PC-3 (cell line): Measurements from ENCODE around the gene RNF125. TPM values are rescaled to one million over a fixed set of nuclear protein-coding genes. Genes with fewer than 3 reads are reported as not detected.

ENCODE experiments used
- ATAC-seq: fragments of 200-7000 bp; cut with Tn5 transposase; 2 replicates; pipeline ENCODE4 v1.9.1; 2020; ENCODE audit warnings: mild to moderate bottlenecking, moderate library complexity
- BruUV-seq: library from RNA; stranded (reverse); fragments of 400-500 nt; replicated peaks from 2 replicates; lab custom pipeline; 2021; lab: Mats Ljungman, UMichigan
- CTCF ChIA-PET: fragments of 300-600 bp; sonication (Branson Sonifier 250); formaldehyde crosslinking; loops from one replicate; lab custom pipeline; 2022; ENCODE audit warnings: antibody characterized with exemption; lab: Charles Lee
- POLR2A ChIA-PET: fragments of 300-600 bp; sonication (Branson Sonifier 250); formaldehyde crosslinking; loops from one replicate; lab custom pipeline; 2022; ENCODE audit warnings: antibody characterized with exemption; ENCODE audit not compliant: unreplicated experiment; lab: Charles Lee
- DNase-seq: peaks from one replicate; pipeline ENCODE4 v3.0.0-alpha.2; 2015
- H2AFZ ChIP-seq: fragments of 300-600 bp; sonication (generic); 2 replicates; pipeline ENCODE4 v1.6.0; 2016; ENCODE audit warnings: antibody characterized with exemption, low read length
- H3F3A ChIP-seq: fragments of 300-600 bp; sonication (generic); one replicate; pipeline ENCODE4 v1.6.0; 2017; ENCODE audit warnings: antibody characterized with exemption, low read length, control low read depth, mild to moderate bottlenecking; ENCODE audit not compliant: unreplicated experiment
- H3K27ac ChIP-seq: fragments of 300-600 bp; sonication (generic); 2 replicates; pipeline ENCODE4 v1.5.1; 2016; ENCODE audit warnings: mild to moderate bottlenecking, low read length
- H3K27me3 ChIP-seq: fragments of 300-600 bp; sonication (generic); 2 replicates; pipeline ENCODE4 v1.6.1; 2016; ENCODE audit warnings: low read length, mixed read lengths
- H3K36me3 ChIP-seq: fragments of 300-600 bp; sonication (generic); 2 replicates; pipeline ENCODE4 v1.6.1; 2016; ENCODE audit warnings: low read depth, mixed run types, low read length, mixed read lengths
- H3K4me1 ChIP-seq: fragments of 300-600 bp; sonication (generic); 2 replicates; pipeline ENCODE4 v1.5.1; 2016; ENCODE audit warnings: low read length; ENCODE audit not compliant: insufficient read depth
- H3K4me2 ChIP-seq: fragments of 300-600 bp; sonication (generic); 2 replicates; pipeline ENCODE4 v1.6.0; 2016; ENCODE audit warnings: low read length
- H3K4me3 ChIP-seq: fragments of 300-600 bp; sonication (generic); 2 replicates; pipeline ENCODE4 v1.5.1; 2016; ENCODE audit warnings: mild to moderate bottlenecking, low read length, mixed read lengths
- H3K79me2 ChIP-seq: fragments of 300-600 bp; sonication (generic); 2 replicates; pipeline ENCODE4 v1.6.1; 2017; ENCODE audit warnings: low read length, mixed read lengths
- H3K9ac ChIP-seq: fragments of 300-600 bp; sonication (generic); 2 replicates; pipeline ENCODE4 v1.6.0; 2016; ENCODE audit warnings: mild to moderate bottlenecking, low read length
- H3K9me2 ChIP-seq: fragments of 300-600 bp; sonication (generic); replicated peaks from 2 replicates; pipeline ENCODE4 v1.6.1; 2016; ENCODE audit warnings: mixed run types, low read length, mixed read lengths
- H3K9me3 ChIP-seq: fragments of 300-600 bp; sonication (generic); 2 replicates; pipeline ENCODE4 v1.6.1; 2016; ENCODE audit warnings: low read length, mixed read lengths
- H4K20me1 ChIP-seq: fragments of 300-600 bp; sonication (generic); 2 replicates; pipeline ENCODE4 v1.6.1; 2016; ENCODE audit warnings: low read length, mixed read lengths
- CTCF ChIP-seq: fragments of 300-600 bp; sonication (generic); conservative IDR thresholded peaks from 2 replicates; pipeline ENCODE4 v1.5.1; 2017; ENCODE audit warnings: antibody characterized with exemption, low read depth, mild to moderate bottlenecking, low read length
- EZH2 ChIP-seq: fragments of 300-600 bp; sonication (generic); IDR thresholded peaks from one replicate; pipeline ENCODE4 v1.6.1; 2017; ENCODE audit warnings: antibody characterized with exemption, mild to moderate bottlenecking, low read length; ENCODE audit not compliant: unreplicated experiment
- EZH2phosphoT487 ChIP-seq: fragments of 300-600 bp; sonication (generic); IDR thresholded peaks from 2 replicates; pipeline ENCODE4 v1.6.1; 2018; ENCODE audit warnings: mild to moderate bottlenecking, antibody characterized with exemption, low read length, borderline replicate concordance
- intact Hi-C: fragments of 100-400 bp; cut with micrococcal nuclease; formaldehyde crosslinking; loops from 2 replicates; pipeline ENCODE4 v1.9.0; 2023
- total RNA-seq: library from RNA; depleted of rRNA; stranded (reverse); fragments of >200 nt; gene quantifications from 2 replicates; pipeline ENCODE4 v1.2.3, GENCODE V29; 2014

Gene RNF125
- total RNA-seq, 1 experiment from 2014 or later, result 1.1 TPM

GRCh38 chr18:32095900-32096229, 77.2 kb downstream of the RNF125 start:
- Histone ChIP-seq H3K79me2 (peaks cover 74% of the 10 kb centered on the region), H3F3A (no peaks in the 10 kb centered on the region), H3K27me3 (no peaks in the 10 kb centered on the region), H3K9me2 (no peaks in the 10 kb centered on the region), H3K9me3 (no peaks in the 10 kb centered on the region), H3K4me2 (no peak overlapping the region), H2AFZ (no peak overlapping the region), H3K9ac (no peak overlapping the region), H3K27ac (no peak overlapping the region), H3K4me1 (peaks cover 3% of the 10 kb centered on the region; the same call in 1 of the 2 replicates), H4K20me1 (peaks cover 4% of the 10 kb centered on the region), H3K4me3 (no peak overlapping the region), H3K36me3 (no peaks in the 10 kb centered on the region)
- ATAC-seq (no peak), DNase-seq (no peak)
- intact Hi-C loops, result no loop called here
- ChIA-PET CTCF (no interaction called here), POLR2A (no interaction called here)
- BruUV-seq, result no TSS peak
- TF ChIP-seq EZH2 (no peak), EZH2phosphoT487 (no peak), CTCF (no peak)

GRCh38 chr18:32096946-32097345, 78.3 kb downstream of the RNF125 start:
- ChIA-PET CTCF (no interaction called here), POLR2A (no interaction called here)
- Histone ChIP-seq H3K9me2 (no peaks in the 10 kb centered on the region), H3K79me2 (peaks cover 81% of the 10 kb centered on the region), H3K4me1 (no peaks in the 10 kb centered on the region), H3F3A (no peaks in the 10 kb centered on the region), H3K4me3 (no peak overlapping the region), H3K27me3 (no peaks in the 10 kb centered on the region), H3K4me2 (no peak overlapping the region), H3K27ac (no peak overlapping the region), H3K9ac (no peak overlapping the region), H4K20me1 (peaks cover 4% of the 10 kb centered on the region), H3K36me3 (no peaks in the 10 kb centered on the region), H3K9me3 (no peaks in the 10 kb centered on the region), H2AFZ (no peak overlapping the region)
- no peak for ATAC-seq
- TF ChIP-seq CTCF (no peak), EZH2phosphoT487 (no peak), EZH2 (no peak)
- intact Hi-C loops, result no loop called here
- no TSS peak for BruUV-seq
- DNase-seq, result no peak

- no peak overlapping the region for H3K27ac ChIP-seq
- H3F3A ChIP-seq, result no peaks in the 10 kb centered on the region
- no peak overlapping the region for H3K4me3 ChIP-seq
- no peaks in the 10 kb centered on the region for H3K9me3 ChIP-seq
- ATAC-seq, result no peak
- ChIA-PET POLR2A (no interaction called here), CTCF (no interaction called here)
- no peak overlapping the region for H3K9ac ChIP-seq
- DNase-seq, result no peak
- H3K36me3 ChIP-seq, result no peaks in the 10 kb centered on the region
- H4K20me1 ChIP-seq, result no peaks in the 10 kb centered on the region
- intact Hi-C loops, result no loop called here
- no peak overlapping the region for H3K4me2 ChIP-seq
- no peaks in the 10 kb centered on the region for H3K4me1 ChIP-seq
- no peaks in the 10 kb centered on the region for H3K9me2 ChIP-seq
- TF ChIP-seq CTCF (no peak), EZH2phosphoT487 (no peak), EZH2 (no peak)
- H3K27me3 ChIP-seq, result no peaks in the 10 kb centered on the region
- no peak overlapping the region for H2AFZ ChIP-seq
- no TSS peak for BruUV-seq
- peaks cover 49% of the 10 kb centered on the region for H3K79me2 ChIP-seq
These were observed 85.9 kb downstream of the RNF125 start for GRCh38 chr18:32104516-32104915.
